B cell (primary cell): ENCODE results near the gene SLC2A6. TPM values are rescaled to one million over a fixed set of nuclear protein-coding genes. Genes with fewer than 3 reads are reported as not detected.

Experiments
- ATAC-seq: fragments of 200-7000 bp; cut with Tn5 transposase; one replicate; pipeline ENCODE4 v1.10.0; 2021; ENCODE audit warnings: low read depth, mild to moderate bottlenecking, moderate number of reproducible peaks, moderate library complexity
- CTCF ChIA-PET: fragments of 350-600 bp; sonication (Branson Sonifier 250); formaldehyde crosslinking; loops from one replicate; lab custom pipeline; 2021; ENCODE audit warnings: antibody characterized with exemption, inconsistent platforms; lab: Charles Lee
- POLR2A ChIA-PET: fragments of 350-600 bp; sonication (Branson Sonifier 250); formaldehyde crosslinking; loops from one replicate; lab custom pipeline; 2021; ENCODE audit warnings: antibody characterized with exemption; lab: Charles Lee
- DNase-seq: peaks from one replicate; pipeline ENCODE4 v3.0.0; 2013
- H2AFZ ChIP-seq: 2 replicates; pipeline ENCODE4 v1.6.1; 2012; ENCODE audit warnings: mild to moderate bottlenecking, low read depth, low read length; ENCODE audit not compliant: insufficient read depth, poor library complexity, severe bottlenecking
- H3K27ac ChIP-seq, 2 donors: 1 replicate in 1 of 2; 2 replicates in 1 of 2; pipeline ENCODE4 v1.5.1; 2012 to 2013; ENCODE audit warnings: low read length in 2 of 2, mild to moderate bottlenecking in 2 of 2, moderate library complexity in 1 of 2
- H3K27me3 ChIP-seq, 4 experiments: fragments of 200-600 bp in 1 of 4; sonication (generic) in 1 of 4; replicated peaks in 1 of 4; 1 replicate in 2 of 4; 2 replicates in 2 of 4; pipeline versions ENCODE4 v1.6.1 to v1.7.0; 2013 to 2016; ENCODE audit warnings: low read length in 3 of 4, mild to moderate bottlenecking in 2 of 4, mixed read lengths in 1 of 4, moderate library complexity in 1 of 4; ENCODE audit not compliant: insufficient read depth in 4 of 4, control insufficient read depth in 3 of 4; ENCODE audit errors: control extremely low read depth in 1 of 4
- H3K36me3 ChIP-seq, 2 experiments: replicated peaks in 1 of 2; 1 replicate in 1 of 2; 2 replicates in 1 of 2; pipeline versions ENCODE4 v1.6.1 to v1.7.1; 2013; ENCODE audit warnings: low read length in 1 of 2; ENCODE audit not compliant: insufficient read depth in 2 of 2, control insufficient read depth in 1 of 2; ENCODE audit errors: control extremely low read depth in 1 of 2, extremely low read depth in 1 of 2
- H3K4me1 ChIP-seq, 2 donors: fragments of 200-600 bp in 1 of 2; sonication (generic) in 1 of 2; 1 replicate in 1 of 2; 2 replicates in 1 of 2; pipeline versions ENCODE4 v1.5.1 to v1.6.1; 2013 to 2017; ENCODE audit warnings: low read length in 2 of 2; ENCODE audit not compliant: control insufficient read depth in 2 of 2, insufficient read depth in 2 of 2
- H3K4me2 ChIP-seq: replicated peaks from 2 replicates; pipeline ENCODE3; 2012; ENCODE audit warnings: mild to moderate bottlenecking, low read depth, low read length; ENCODE audit not compliant: poor library complexity, severe bottlenecking
- H3K4me3 ChIP-seq, 5 experiments: fragments of 200-600 bp in 1 of 5; sonication (generic) in 1 of 5; 1 replicate in 3 of 5; 2 replicates in 2 of 5; pipeline versions ENCODE4 v1.5.1 to v1.7.0; 2011 to 2016; ENCODE audit warnings: low read length in 4 of 5, mild to moderate bottlenecking in 4 of 5, low read depth in 2 of 5, control low read depth in 1 of 5, moderate library complexity in 1 of 5; ENCODE audit not compliant: insufficient read depth in 1 of 5; ENCODE audit errors: control extremely low read depth in 1 of 5, extremely low read depth in 1 of 5
- H3K79me2 ChIP-seq: fragments of 200-600 bp; sonication (generic); one replicate; pipeline ENCODE4 v1.6.0; 2016; ENCODE audit warnings: low read length; ENCODE audit not compliant: control insufficient read depth, insufficient read depth
- H3K9ac ChIP-seq: fragments of 200-600 bp; sonication (generic); 2 replicates; pipeline ENCODE4 v1.6.1; 2017; ENCODE audit warnings: mild to moderate bottlenecking, low read length, moderate library complexity
- H3K9me3 ChIP-seq, 3 donors: one replicate each; pipeline versions ENCODE4 v1.6.1 to v1.7.1; 2013; ENCODE audit warnings: low read length in 2 of 3; ENCODE audit not compliant: control insufficient read depth in 2 of 3, insufficient read depth in 1 of 3; ENCODE audit errors: control extremely low read depth in 1 of 3
- H4K20me1 ChIP-seq: 2 replicates; pipeline ENCODE4 v1.6.0; 2012; ENCODE audit warnings: mild to moderate bottlenecking, low read length; ENCODE audit not compliant: insufficient read depth, control insufficient read depth, poor library complexity, severe bottlenecking
- H3K27ac Mint-ChIP-seq: one replicate; pipeline ENCODE4 v1.8.0; 2021; ENCODE audit warnings: mixed read lengths
- H3K27me3 Mint-ChIP-seq: one replicate; pipeline ENCODE4 v1.8.0; 2021; ENCODE audit warnings: mixed read lengths
- H3K4me1 Mint-ChIP-seq: one replicate; pipeline ENCODE4 v1.8.0; 2021; ENCODE audit warnings: mixed read lengths
- H3K4me3 Mint-ChIP-seq: one replicate; pipeline ENCODE4 v1.8.0; 2021; ENCODE audit warnings: mixed read lengths
- H3K9me3 Mint-ChIP-seq: one replicate; pipeline ENCODE4 v1.8.0; 2022; ENCODE audit warnings: mixed read lengths; ENCODE audit not compliant: insufficient read depth
- EZH2 ChIP-seq: IDR thresholded peaks from 2 replicates; pipeline ENCODE4 v1.6.1; 2012; ENCODE audit warnings: borderline replicate concordance, low read depth, mild to moderate bottlenecking, moderate library complexity, low read length; ENCODE audit not compliant: insufficient read depth, poor library complexity, severe bottlenecking
- WGBS: methylation state at CpG from one replicate; pipeline ENCODE4 v1.1.5; 2013; ENCODE audit warnings: missing lambda C conversion rate; ENCODE audit not compliant: insufficient coverage; 5-methylcytosine and 5-hydroxymethylcytosine counted together
- intact Hi-C: fragments of 100-400 bp; cut with micrococcal nuclease; formaldehyde crosslinking; loops from one replicate; pipeline ENCODE4 v1.10.0; 2022
- polyA plus RNA-seq: library from polyadenylated mRNA; depleted of rRNA; stranded (reverse); fragments of >200 nt; gene quantifications from 2 replicates; pipeline ENCODE4 v1.2.3, GENCODE V29; 2012
- total RNA-seq, 2 donors: library from RNA; stranded (reverse); fragments of 120-200 nt in 1 of 2; gene quantifications; 1 replicate in 1 of 2; 2 replicates in 1 of 2; pipeline versions ENCODE4 v1.2.3 to v1.2.4, GENCODE V29; 2013 to 2022
- TF ChIP-seq, protein P1 (sequence below): fragments of 200-600 bp; IDR thresholded peaks from one replicate; pipeline ENCODE4 v1.8.0; 2022; ENCODE audit warnings: antibody characterized with exemption, mild to moderate bottlenecking

The SLC2A6 gene
- total and polyA plus RNA-seq, 2 donors (not counting 1 experiment from before 2014, with no cell fraction given), result 51.8 to 108 TPM

DNA sequence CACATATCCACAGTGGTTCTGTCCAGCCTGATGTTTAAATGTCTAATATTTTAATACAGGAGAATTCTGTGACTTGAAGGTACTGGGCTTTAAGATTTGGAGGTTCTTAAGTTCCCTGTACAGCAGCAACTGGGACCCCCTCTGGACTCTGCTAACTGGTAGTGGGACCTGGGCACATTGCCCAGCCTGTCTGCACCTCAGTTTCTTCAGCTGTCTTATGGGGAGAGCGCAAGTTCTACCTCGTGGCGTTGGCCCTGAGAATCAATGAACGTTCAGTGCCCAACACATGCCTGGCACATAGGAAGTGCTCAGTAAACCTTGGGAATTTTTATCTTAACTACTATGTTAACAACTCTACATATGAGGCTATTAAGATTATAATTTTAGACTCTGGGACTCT, 1.4 kb downstream of the SLC2A6 start:
- ATAC-seq, result no peak
- Histone ChIP-seq H3K4me1 (peaks cover 31 to 62% of the 10 kb centered on the region in 2 donors), H3K36me3 (peaks cover 0 to 50% of the 10 kb centered on the region in 2 experiments), H2AFZ (no peak overlapping the region), H3K79me2 (peaks cover 33% of the 10 kb centered on the region), H3K4me2 (peak overlapping the region; percentile 94), H3K4me3 (peak overlapping the region in 3 of 5 experiments; percentile 74 to 83 (median 82)), H4K20me1 (peaks cover 54% of the 10 kb centered on the region), H3K9me3 (no peaks in the 10 kb centered on the region), H3K27me3 (no peaks in the 10 kb centered on the region), H3K9ac (peak overlapping the region; percentile 82), H3K27ac (peak overlapping the region; percentile 3 to 78)
- no CpG with 5 or more reads among the region's 4 CpGs for WGBS
- no peaks in the 10 kb centered on the region for H3K27me3 Mint-ChIP-seq
- no peak for DNase-seq
- peak overlapping the region; percentile 90 for H3K27ac Mint-ChIP-seq
- TF ChIP-seq, protein P1, sequence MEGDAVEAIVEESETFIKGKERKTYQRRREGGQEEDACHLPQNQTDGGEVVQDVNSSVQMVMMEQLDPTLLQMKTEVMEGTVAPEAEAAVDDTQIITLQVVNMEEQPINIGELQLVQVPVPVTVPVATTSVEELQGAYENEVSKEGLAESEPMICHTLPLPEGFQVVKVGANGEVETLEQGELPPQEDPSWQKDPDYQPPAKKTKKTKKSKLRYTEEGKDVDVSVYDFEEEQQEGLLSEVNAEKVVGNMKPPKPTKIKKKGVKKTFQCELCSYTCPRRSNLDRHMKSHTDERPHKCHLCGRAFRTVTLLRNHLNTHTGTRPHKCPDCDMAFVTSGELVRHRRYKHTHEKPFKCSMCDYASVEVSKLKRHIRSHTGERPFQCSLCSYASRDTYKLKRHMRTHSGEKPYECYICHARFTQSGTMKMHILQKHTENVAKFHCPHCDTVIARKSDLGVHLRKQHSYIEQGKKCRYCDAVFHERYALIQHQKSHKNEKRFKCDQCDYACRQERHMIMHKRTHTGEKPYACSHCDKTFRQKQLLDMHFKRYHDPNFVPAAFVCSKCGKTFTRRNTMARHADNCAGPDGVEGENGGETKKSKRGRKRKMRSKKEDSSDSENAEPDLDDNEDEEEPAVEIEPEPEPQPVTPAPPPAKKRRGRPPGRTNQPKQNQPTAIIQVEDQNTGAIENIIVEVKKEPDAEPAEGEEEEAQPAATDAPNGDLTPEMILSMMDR, result no peak
- no peak for TF ChIP-seq EZH2
- ChIA-PET CTCF (interaction anchor here (1.0 to 2.8 kb wide), 5 partner anchors 9 to 292 kb away, joined by 3 to 7 read pairs (median 5); no protein-coding TSS in a partner anchor), POLR2A (interaction anchor here (0.7 to 2.6 kb wide), 2 partner anchors 17 to 1758 kb away, joined by 3 to 28 read pairs; partner anchors contain the start of gene CACFD1)
- peak overlapping the region; percentile 89 for H3K4me3 Mint-ChIP-seq
- peaks cover 33% of the 10 kb centered on the region for H3K4me1 Mint-ChIP-seq
- no peaks in the 10 kb centered on the region for H3K9me3 Mint-ChIP-seq
- intact Hi-C loops, result loop anchor here (5.0 to 10.0 kb wide), 2 partner anchors 130 to 363 kb away; partner anchors contain the start of genes MED22 and RPL7A

DNA sequence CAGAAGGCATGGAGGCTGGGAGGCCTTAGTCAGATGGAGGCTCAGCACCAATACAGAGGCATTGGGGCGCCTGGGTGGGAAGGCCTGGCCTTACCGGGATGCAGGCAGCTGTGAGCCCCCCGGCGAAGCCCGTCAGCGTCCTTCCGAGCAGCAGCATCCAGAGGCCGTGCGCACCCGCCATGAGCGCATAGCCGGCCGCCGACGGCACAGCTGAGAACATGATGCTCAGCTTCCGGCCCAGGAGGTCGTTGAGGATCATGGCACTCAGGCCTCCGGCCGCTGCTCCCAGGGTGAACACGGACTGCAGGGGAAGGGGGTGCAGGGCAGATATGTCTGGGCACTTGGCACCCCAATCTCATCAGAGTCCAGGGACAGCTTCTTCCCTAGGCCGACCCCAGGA, 2.0 kb downstream of the SLC2A6 start:
- no peak overlapping the region for H2AFZ ChIP-seq
- peak overlapping the region; percentile 94 for H3K4me2 ChIP-seq
- peak overlapping the region; percentile 82 for H3K9ac ChIP-seq
- TF ChIP-seq, protein P1, result no peak
- no peak for TF ChIP-seq EZH2
- peaks cover 33% of the 10 kb centered on the region for H3K79me2 ChIP-seq
- no peak overlapping the region for H3K27ac ChIP-seq
- ATAC-seq (no peak), DNase-seq (no peak)
- peaks cover 31 to 62% of the 10 kb centered on the region in 2 donors for H3K4me1 ChIP-seq
- H3K27ac Mint-ChIP-seq, result no peak overlapping the region
- peak overlapping the region in 1 of 5 experiments; percentile 83 for H3K4me3 ChIP-seq
- no peaks in the 10 kb centered on the region for H3K9me3 ChIP-seq
- H3K36me3 ChIP-seq, result peaks cover 0 to 54% of the 10 kb centered on the region in 2 experiments
- no peaks in the 10 kb centered on the region for H3K9me3 Mint-ChIP-seq
- ChIA-PET CTCF (interaction anchor here (1.1 to 2.8 kb wide), 3 partner anchors 8 to 16 kb away, joined by 3 to 7 read pairs (median 5); no protein-coding TSS in a partner anchor), POLR2A (no interaction called here)
- peaks cover 60% of the 10 kb centered on the region for H4K20me1 ChIP-seq
- H3K27me3 ChIP-seq, result no peaks in the 10 kb centered on the region
- 95% methylated on average over 21 of the region's 21 CpGs for whole genome bisulfite sequencing
- H3K4me1 Mint-ChIP-seq, result peaks cover 33% of the 10 kb centered on the region
- peak overlapping the region; percentile 16 for H3K4me3 Mint-ChIP-seq
- intact Hi-C loops, result loop anchor here (5.0 to 10.0 kb wide), 2 partner anchors 130 to 362 kb away; partner anchors contain the start of genes MED22 and RPL7A
- no peaks in the 10 kb centered on the region for H3K27me3 Mint-ChIP-seq
